Loucy (cell line): ENCODE measurements around the gene CNIH3.

Experiments
- EZH2phosphoT487 ChIP-seq: fragments of 200-600 bp; IDR thresholded peaks from 2 replicates; pipeline ENCODE4 v1.6.1; 2018; ENCODE audit warnings: antibody characterized with exemption, mild to moderate bottlenecking, moderate library complexity, borderline replicate concordance
- TF ChIP-seq, protein P1 (sequence below): fragments of 200-600 bp; sonication (generic); conservative IDR thresholded peaks from 2 replicates; pipeline ENCODE4 v1.5.1; 2014; ENCODE audit warnings: mild to moderate bottlenecking, antibody characterized with exemption, low read length

DNA sequence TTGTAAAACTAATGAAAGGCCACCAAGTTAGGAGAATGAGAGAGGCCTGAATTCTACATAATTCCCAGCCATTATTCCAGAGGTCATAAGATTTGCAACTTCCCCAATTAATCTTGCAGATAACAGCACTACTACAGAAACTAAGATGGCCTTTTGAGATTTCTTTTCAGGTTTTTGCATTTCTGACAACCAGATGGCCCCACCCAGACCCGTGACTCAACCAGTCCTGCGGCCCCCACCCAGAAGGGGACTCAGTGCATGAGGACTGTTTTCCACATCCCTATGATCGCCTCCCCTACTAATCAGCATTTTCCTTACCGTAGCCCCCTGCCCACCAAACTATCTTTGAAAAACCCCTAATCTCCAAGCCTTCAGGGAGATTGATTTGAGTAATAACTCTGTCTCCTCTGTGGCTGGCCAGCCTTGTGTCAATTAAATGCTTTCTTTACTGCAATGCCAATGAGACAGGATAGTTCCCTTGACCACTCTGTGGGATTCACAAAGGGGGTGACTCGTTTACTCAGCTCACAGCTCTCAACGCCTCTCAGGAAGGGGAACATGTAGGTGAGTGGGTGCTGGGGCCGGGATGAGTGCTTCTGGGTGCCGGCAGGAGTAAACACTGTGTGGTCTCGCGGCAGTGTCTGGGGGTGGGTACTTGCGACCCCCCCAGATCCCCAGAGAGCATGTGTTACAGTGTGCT, 10.5 kb upstream of the CNIH3 start:
- TF ChIP-seq, protein P1, sequence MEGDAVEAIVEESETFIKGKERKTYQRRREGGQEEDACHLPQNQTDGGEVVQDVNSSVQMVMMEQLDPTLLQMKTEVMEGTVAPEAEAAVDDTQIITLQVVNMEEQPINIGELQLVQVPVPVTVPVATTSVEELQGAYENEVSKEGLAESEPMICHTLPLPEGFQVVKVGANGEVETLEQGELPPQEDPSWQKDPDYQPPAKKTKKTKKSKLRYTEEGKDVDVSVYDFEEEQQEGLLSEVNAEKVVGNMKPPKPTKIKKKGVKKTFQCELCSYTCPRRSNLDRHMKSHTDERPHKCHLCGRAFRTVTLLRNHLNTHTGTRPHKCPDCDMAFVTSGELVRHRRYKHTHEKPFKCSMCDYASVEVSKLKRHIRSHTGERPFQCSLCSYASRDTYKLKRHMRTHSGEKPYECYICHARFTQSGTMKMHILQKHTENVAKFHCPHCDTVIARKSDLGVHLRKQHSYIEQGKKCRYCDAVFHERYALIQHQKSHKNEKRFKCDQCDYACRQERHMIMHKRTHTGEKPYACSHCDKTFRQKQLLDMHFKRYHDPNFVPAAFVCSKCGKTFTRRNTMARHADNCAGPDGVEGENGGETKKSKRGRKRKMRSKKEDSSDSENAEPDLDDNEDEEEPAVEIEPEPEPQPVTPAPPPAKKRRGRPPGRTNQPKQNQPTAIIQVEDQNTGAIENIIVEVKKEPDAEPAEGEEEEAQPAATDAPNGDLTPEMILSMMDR, result no peak
- no peak for TF ChIP-seq EZH2phosphoT487
